OCI-LY3 (cell line): ENCODE results near the gene RANBP1.

ENCODE experiments used
- EZH2phosphoT487 ChIP-seq: fragments of 200-600 bp; shearing (Covaris generic); IDR thresholded peaks from 2 replicates; pipeline ENCODE4 v1.6.1; 2018; ENCODE audit warnings: antibody characterized with exemption, mixed run types, low read depth
- TF ChIP-seq, protein P1 (sequence below): fragments of 200-600, 300-600 bp; sonication (generic); IDR thresholded peaks from 2 replicates; pipeline ENCODE4 v1.5.1; 2014; ENCODE audit warnings: antibody characterized with exemption, low read length, low read depth

DNA sequence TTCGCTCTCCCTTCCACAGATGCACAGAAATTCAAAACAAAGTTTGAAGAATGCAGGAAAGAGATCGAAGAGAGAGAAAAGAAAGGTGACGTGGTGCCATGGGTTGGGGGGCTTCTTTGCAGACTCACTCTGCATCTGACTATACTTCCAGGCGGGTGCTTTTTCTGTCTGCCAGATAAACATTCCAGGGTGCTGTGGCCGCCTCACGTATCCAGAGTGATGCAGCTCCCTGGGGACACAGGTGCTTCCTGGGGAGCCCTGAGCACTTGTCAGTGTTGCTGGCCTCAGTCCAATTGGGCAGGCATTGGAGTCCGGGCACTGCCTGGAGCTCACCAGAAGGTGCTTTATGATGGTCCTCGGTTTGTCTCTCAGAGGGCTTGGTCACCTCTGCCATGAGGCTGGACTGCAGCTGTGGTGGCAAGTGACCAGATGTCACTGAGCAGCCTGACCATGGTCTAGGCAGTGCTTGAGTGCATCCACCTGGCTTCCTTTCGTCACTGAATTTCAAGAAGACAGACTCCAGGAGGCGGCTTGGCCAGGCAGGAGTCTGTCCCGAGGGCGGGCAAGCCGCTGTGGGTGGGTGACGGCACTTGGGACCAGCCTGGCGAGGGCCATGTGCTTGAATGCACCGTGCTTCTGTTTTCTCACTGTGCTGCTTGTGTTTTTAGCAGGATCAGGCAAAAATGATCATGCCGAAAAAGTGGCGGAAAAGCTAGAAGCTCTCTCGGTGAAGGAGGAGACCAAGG lies 10.6 kb downstream of the RANBP1 start:
- TF ChIP-seq, protein P1, sequence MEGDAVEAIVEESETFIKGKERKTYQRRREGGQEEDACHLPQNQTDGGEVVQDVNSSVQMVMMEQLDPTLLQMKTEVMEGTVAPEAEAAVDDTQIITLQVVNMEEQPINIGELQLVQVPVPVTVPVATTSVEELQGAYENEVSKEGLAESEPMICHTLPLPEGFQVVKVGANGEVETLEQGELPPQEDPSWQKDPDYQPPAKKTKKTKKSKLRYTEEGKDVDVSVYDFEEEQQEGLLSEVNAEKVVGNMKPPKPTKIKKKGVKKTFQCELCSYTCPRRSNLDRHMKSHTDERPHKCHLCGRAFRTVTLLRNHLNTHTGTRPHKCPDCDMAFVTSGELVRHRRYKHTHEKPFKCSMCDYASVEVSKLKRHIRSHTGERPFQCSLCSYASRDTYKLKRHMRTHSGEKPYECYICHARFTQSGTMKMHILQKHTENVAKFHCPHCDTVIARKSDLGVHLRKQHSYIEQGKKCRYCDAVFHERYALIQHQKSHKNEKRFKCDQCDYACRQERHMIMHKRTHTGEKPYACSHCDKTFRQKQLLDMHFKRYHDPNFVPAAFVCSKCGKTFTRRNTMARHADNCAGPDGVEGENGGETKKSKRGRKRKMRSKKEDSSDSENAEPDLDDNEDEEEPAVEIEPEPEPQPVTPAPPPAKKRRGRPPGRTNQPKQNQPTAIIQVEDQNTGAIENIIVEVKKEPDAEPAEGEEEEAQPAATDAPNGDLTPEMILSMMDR = no peak
- TF ChIP-seq EZH2phosphoT487 = no peak
